GM12892 (cell line): Measurements from ENCODE around the gene SLC25A13.

Source experiments
- POLR2A ChIP-seq: IDR thresholded peaks from 2 replicates; pipeline ENCODE4 v1.6.1; 2011; ENCODE audit warnings: low read depth, low read length, control low read depth
- POLR2AphosphoS5 ChIP-seq: IDR thresholded peaks from 2 replicates; pipeline ENCODE4 v1.6.1; 2011; ENCODE audit warnings: low read depth, low read length, control low read depth
- TAF1 ChIP-seq: IDR thresholded peaks from 2 replicates; pipeline ENCODE4 v1.6.1; 2011; ENCODE audit warnings: low read depth, mild to moderate bottlenecking, control low read depth, low read length, borderline replicate concordance

GRCh38 chr7:96135241-96135640 is 186.7 kb downstream of the SLC25A13 start:
- TF ChIP-seq POLR2A, result no peak
- TF ChIP-seq TAF1, result no peak
- no peak for TF ChIP-seq POLR2AphosphoS5
